Pancreas (tissue), 10 donors: Measurements from ENCODE around the gene AVEN. TPM values are rescaled to one million over a fixed set of nuclear protein-coding genes. Genes with fewer than 3 reads are reported as not detected.

ENCODE experiments used
- ATAC-seq, 4 donors: fragments of 200-7000 bp; cut with Tn5 transposase; one replicate each; pipeline versions ENCODE4 v1.8.0 to v1.9.1; 2020; ENCODE audit warnings: mild to moderate bottlenecking in 4 of 4, moderate library complexity in 4 of 4
- DNase-seq, 6 donors: peaks; one replicate each; pipeline ENCODE4 v3.0.0-alpha.2; 2020
- FAIRE-seq: peaks from 2 replicates; lab custom pipeline; 2012; peaks lifted over from hg19 to GRCh38; lab: Jason Lieb, UNC
- H3K27ac ChIP-seq, 4 donors: fragments of 200-600 bp; sonication (generic); 1 replicate in 3 of 4; 2 replicates in 1 of 4; pipeline versions ENCODE4 v1.5.0 to v1.8.0; 2020
- H3K27me3 ChIP-seq, 4 donors: fragments of 200-600 bp; one replicate each; pipeline ENCODE4 v1.8.0; 2021
- H3K36me3 ChIP-seq, 3 donors: fragments of 200-600 bp; sonication (generic) in 1 of 3; one replicate each; pipeline versions ENCODE4 v1.5.0 to v1.8.0; 2020 to 2021
- H3K4me1 ChIP-seq, 3 donors: fragments of 200-600 bp; one replicate each; pipeline ENCODE4 v1.8.0; 2021
- H3K4me3 ChIP-seq, 4 donors: fragments of 200-600 bp; sonication (generic) in 2 of 4; one replicate each; pipeline versions ENCODE4 v1.5.0 to v1.8.0; 2020 to 2021
- H3K9me3 ChIP-seq, 4 donors: fragments of 200-600 bp; one replicate each; pipeline ENCODE4 v1.8.0; 2021
- WGBS, 2 donors: extraction: QIAGEN DNeasy Blood & Tissue Kit; methylation state at CpG; one replicate each; pipeline ENCODE4 v1.1.7; 2013; 5-methylcytosine and 5-hydroxymethylcytosine counted together
- intact Hi-C, 3 donors: fragments of 100-400 bp; cut with DNase I; formaldehyde crosslinking; loops; one replicate each; pipeline versions ENCODE4 v1.11.1 to v1.14.2; 2022
- polyA plus RNA-seq, 2 donors: library from polyadenylated mRNA; stranded (reverse); fragments of 200-250 nt; gene quantifications; one replicate each; pipeline ENCODE4 v1.2.3, GENCODE V29; 2013
- total RNA-seq, 6 donors: library from RNA; stranded (reverse); fragmentation: NEBNext Ultra II Directional in 4 of 6; extraction: Animal tissue kit (Norgen Biotek cat#: 25700) in 4 of 6; gene quantifications; one replicate each; pipeline versions ENCODE4 v1.2.1 to v1.2.4, GENCODE V29; 2021 to 2023
- TF ChIP-seq, protein P1 (sequence below), 4 donors: fragments of 200-600 bp; sonication (generic) in 3 of 4; IDR thresholded peaks; one replicate each; pipeline versions ENCODE4 v1.5.0 to v1.8.0; 2021; ENCODE audit warnings: antibody characterized with exemption in 4 of 4
- donor health status: healthy with polysubstance abuse.
- donor health status: DM: no; HTN: no; CAD: no; lungs with moderate emphysema.
- donor health status: DM: no; HTN: no; CAD: no.
- donor health status: control.
- donor health status: control.
- donor health status: Bipolar disorder and iron deficiency.
- donor health status: DM: yes; HTN: yes; CAD: no.
- donor health status: DM: no; HTN: no; CAD: no.
- donor health status: DM: no; HTN: no; CAD: no.
- donor health status: DM: yes; HTN: yes; CAD: no.

Gene AVEN
- total and polyA plus RNA-seq, 8 donors = 5.9 to 13.9 (median 9.6) TPM

DNA sequence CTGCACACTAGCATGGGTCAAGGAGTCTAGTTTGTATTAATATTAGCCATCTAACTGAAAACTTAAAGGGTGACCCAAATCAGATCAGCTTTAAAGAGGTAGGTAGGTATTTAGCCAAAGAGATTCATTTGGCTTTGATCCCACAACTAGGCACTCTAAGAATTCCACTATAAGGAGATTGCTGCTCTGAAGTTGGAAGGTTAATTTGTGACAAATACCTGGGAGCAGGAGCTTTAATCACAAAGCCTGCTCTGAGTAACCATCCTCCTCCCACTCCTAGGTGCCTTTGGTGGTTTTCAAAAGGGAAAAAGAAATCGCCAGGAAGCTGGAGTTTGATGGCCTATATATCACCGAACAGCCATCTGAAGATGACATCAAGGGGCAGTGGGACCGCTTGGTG, 191.0 kb downstream of the AVEN start:
- no peak for DNase-seq
- H3K27ac ChIP-seq = no peak overlapping the region
- no peak for FAIRE-seq
- WGBS, 2 donors = 75 to 80% methylated on average over 3 of the region's 3 CpGs
- H3K4me1 ChIP-seq = no peaks in the 10 kb centered on the region
- no peaks in the 10 kb centered on the region for H3K9me3 ChIP-seq
- ATAC-seq = no peak
- no peaks in the 10 kb centered on the region for H3K27me3 ChIP-seq
- H3K4me3 ChIP-seq = no peak overlapping the region
- TF ChIP-seq, protein P1, sequence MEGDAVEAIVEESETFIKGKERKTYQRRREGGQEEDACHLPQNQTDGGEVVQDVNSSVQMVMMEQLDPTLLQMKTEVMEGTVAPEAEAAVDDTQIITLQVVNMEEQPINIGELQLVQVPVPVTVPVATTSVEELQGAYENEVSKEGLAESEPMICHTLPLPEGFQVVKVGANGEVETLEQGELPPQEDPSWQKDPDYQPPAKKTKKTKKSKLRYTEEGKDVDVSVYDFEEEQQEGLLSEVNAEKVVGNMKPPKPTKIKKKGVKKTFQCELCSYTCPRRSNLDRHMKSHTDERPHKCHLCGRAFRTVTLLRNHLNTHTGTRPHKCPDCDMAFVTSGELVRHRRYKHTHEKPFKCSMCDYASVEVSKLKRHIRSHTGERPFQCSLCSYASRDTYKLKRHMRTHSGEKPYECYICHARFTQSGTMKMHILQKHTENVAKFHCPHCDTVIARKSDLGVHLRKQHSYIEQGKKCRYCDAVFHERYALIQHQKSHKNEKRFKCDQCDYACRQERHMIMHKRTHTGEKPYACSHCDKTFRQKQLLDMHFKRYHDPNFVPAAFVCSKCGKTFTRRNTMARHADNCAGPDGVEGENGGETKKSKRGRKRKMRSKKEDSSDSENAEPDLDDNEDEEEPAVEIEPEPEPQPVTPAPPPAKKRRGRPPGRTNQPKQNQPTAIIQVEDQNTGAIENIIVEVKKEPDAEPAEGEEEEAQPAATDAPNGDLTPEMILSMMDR (IDR thresholded peaks at IDR 0.05) = no peak
- intact Hi-C loops = no loop called here
- no peaks in the 10 kb centered on the region for H3K36me3 ChIP-seq

DNA sequence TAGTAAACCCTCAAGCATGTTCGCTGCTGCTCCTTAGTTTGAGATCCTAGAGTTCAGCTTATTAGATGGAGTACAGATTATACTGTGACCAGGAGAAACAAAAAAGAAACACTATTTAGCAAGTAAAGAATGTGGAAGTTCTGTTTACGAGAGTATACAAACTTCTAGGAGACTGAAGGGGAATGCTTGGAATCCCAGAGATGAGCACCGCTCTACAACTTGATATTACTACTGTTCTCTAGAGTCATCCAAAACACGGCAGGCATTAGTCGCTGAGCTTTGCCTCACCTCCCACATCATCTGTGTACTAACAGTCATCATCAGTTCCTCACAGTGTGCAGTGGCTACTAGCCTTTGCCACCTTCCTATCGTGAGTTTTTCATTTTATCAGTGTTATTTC, 192.1 kb downstream of the AVEN start:
- FAIRE-seq = no peak
- Histone ChIP-seq H3K4me1 (no peaks in the 10 kb centered on the region), H3K9me3 (no peaks in the 10 kb centered on the region), H3K4me3 (no peak overlapping the region), H3K27ac (no peak overlapping the region), H3K27me3 (no peaks in the 10 kb centered on the region), H3K36me3 (no peaks in the 10 kb centered on the region)
- no peak for DNase-seq
- ATAC-seq = no peak
- TF ChIP-seq, protein P1 (IDR thresholded peaks at IDR 0.05) = no peak
- 45 to 46% methylated on average over 6 of the region's 6 CpGs for WGBS, 2 donors
- intact Hi-C loops = no loop called here

DNA sequence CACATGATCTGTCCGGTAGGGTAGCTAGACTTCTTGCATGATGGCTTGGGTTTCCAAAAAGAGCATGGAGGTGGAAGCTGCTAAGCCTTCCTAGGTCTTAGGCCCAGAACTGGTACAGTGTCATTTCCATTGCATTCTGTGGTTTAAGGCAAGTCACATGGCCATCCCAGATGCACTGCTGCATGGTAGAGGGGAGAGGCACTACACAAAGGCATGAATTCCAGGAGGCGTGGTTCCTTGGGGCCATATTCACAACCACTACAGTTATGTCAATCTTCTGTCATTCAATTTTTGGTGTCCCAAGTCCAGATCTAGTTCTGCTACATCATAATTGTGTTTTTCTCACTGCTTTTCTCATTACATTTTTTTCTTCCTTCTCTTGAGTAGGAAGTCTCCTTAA, 192.9 kb downstream of the AVEN start:
- ATAC-seq = no peak

DNA sequence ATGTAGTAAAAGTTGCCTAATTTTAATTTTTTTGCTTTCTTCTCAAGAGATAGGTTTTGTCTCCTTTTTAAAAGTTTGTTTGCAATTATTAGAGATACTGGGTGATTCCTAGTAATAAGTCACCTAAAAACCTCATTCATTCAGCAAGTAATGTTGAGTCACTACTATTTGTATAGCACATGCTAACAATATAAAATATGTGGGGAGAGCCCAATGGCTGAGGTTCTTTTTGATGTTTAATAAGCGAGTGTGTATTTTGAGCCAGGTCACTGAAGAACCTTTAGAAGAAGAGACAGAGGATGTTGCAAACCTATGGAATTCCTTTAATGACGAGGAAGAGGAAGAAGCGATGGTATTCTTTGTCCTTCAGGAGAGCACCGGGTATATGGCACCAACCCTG, 194.4 kb downstream of the AVEN start:
- Histone ChIP-seq H3K4me1 (no peaks in the 10 kb centered on the region), H3K36me3 (no peaks in the 10 kb centered on the region), H3K4me3 (no peak overlapping the region), H3K27me3 (no peaks in the 10 kb centered on the region), H3K9me3 (no peaks in the 10 kb centered on the region), H3K27ac (no peak overlapping the region)
- ATAC-seq = no peak
- intact Hi-C loops = no loop called here
- TF ChIP-seq, protein P1 (IDR thresholded peaks at IDR 0.05) = no peak
- DNase-seq = no peak
- FAIRE-seq = no peak
- 77 to 84% methylated on average over 4 of the region's 4 CpGs for WGBS, 2 donors

More for the DNA sequence above, 192.9 kb downstream of the AVEN start:
- intact Hi-C loops = no loop called here
- FAIRE-seq (no peak), DNase-seq (no peak)
- TF ChIP-seq, protein P1 (IDR thresholded peaks at IDR 0.05) = no peak
- H3K27me3 ChIP-seq = no peaks in the 10 kb centered on the region
- 84 to 98% methylated on average over 2 of the region's 2 CpGs for WGBS, 2 donors
- no peaks in the 10 kb centered on the region for H3K9me3 ChIP-seq
- H3K4me1 ChIP-seq = no peaks in the 10 kb centered on the region
- no peak overlapping the region for H3K27ac ChIP-seq
- no peaks in the 10 kb centered on the region for H3K36me3 ChIP-seq
- no peak overlapping the region for H3K4me3 ChIP-seq

DNA sequence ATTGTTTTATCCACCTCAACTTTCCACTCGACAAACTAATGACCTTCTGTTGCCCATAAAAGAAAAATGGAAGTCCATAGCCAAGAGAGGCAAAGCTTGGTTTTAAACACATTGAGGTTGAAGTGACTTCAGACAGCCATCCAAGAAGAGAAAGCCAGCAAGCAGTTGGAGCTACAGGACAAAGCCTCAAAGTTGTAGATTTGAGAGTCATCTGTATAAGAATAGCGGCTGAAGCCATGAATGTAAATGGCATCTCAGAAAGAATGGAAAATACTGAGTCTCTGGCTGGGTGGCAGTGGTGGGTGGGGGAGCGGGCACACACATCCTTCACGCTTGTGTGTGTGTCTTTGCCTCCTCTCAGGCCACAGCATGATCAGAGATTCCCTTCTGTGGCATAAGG, 194.8 kb downstream of the AVEN start:
- intact Hi-C loops = no loop called here
- WGBS, 2 donors = 77 to 80% methylated on average over 4 of the region's 4 CpGs
- DNase-seq = no peak
- no peaks in the 10 kb centered on the region for H3K36me3 ChIP-seq
- H3K4me1 ChIP-seq = no peaks in the 10 kb centered on the region
- no peaks in the 10 kb centered on the region for H3K27me3 ChIP-seq
- H3K9me3 ChIP-seq = no peaks in the 10 kb centered on the region
- no peak for FAIRE-seq
- H3K27ac ChIP-seq = no peak overlapping the region
- no peak overlapping the region for H3K4me3 ChIP-seq
- ATAC-seq = no peak
- TF ChIP-seq, protein P1 (IDR thresholded peaks at IDR 0.05) = no peak
